Stimulated activated CD4-positive, alpha-beta T cell treated with anti-CD3 and anti-CD28 coated beads, Interleukin-4, amount 100 ng/mL, for 1 hour (primary cell): ENCODE results near the gene TCP11L2.
"Not testable (repeated sequence)": the region's sequence is repeated elsewhere in the genome, so short reads cannot be mapped to it uniquely, and the experiment has no call there.

Experiments
- DNase-seq: peaks from one replicate; pipeline ENCODE4 v3.0.0-alpha.2; 2020

The TCP11L2 gene

DNA sequence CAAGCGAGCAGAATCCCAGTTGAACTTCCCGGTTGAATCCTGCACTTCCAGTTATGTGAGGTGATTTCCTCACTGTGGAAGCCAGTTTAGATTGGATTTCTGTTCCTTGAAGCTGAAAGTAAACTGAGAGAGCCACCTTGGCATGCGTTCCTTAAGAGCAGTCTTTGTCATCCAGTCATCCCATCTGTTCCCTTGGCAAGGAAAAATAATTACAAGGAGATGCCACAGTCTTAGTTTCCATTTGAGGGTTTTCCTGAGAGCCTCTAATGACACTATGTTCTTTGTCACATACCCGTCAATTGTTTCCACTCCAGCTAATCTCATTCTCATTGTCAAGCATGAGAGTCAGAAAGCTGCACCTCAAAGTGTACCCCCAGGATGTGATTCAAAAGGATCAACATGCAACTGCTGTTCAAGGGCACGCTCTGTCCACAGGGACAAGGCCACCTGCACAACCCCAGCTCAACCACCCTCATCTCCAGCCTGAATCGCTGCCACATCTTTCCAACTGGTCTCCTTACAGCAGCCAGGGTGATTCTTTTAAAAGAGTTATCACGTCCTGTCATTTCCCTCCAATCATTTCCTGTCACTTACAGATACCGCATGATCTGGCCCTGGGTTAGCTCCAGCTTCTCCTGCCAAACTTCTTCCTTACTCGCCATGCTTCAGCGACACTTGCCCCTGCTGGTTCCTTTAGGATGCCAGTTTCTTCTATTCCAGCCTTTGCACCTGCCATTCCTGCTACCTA, 18.0 kb upstream of the TCP11L2 start:
- no peak for DNase-seq

DNA sequence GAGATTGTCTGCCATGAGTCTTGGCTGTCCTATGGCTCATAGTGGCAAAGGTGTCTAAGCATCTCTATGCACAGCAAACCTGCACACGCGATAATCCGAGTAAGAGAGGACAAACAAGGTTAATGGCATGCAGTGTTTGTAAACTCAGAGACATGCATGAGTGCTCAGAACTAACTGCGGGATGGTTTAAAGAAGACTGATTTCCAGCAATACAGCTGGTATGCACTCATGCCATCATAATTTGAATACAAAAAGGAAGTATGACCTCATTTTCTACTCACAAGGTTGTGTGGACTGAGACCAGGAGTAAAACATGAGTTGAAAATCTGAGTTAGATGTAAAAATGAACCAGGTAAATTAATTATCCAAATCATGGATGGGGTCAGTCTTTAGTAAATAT, 16.6 kb upstream of the TCP11L2 start:
- no peak for DNase-seq

DNA sequence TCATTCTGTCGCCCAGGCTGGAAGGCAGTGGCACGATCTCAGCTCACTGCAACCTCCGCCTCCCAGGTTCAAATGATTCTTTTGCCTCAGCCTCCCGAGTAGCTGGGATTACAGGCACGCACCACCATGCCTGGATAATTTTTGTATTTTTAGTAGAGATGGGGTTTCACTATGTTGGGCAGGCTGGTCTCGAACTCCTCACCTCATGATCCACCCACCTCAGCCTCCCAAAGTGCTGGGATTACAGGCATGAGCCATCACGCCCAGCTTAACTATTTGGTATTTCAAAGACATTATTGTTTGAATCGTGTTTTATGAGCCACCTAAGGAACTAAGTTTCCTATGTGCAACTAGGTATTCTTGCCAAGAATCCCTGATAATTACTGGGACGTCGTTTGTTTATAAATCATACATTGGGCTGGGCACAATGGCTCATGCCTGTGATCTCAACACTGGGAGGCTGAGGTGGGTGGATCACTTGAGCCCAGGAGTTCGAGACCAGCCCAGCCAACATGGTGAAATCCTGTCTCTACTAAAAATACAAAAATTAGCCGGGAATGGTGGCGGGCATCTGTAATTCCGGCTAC, 15.9 kb upstream of the TCP11L2 start:
- not testable (repeated sequence) for DNase-seq

GRCh38 chr12:106287364-106287763, 15.2 kb upstream of the TCP11L2 start:
- no peak for DNase-seq

DNA sequence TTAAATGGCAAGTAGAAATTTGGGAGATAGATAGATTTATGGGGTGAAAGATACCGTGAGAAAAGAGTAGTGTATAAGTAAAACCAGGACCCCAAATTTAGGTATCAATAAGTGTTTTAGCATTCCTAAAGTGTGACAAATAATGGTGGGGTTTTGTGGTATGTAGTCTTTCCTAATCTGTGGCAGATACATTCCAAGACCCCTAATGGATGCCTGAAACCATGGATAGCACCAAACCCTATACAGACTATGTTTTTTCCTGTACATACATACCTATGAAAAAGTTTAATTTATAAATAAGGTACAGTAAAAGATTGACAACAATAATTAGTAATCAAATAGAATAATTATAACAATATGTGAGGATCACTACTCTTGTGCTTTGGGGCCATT, 14.4 kb upstream of the TCP11L2 start:
- no peak for DNase-seq

GRCh38 chr12:106288494-106289195, 13.9 kb upstream of the TCP11L2 start:
- peak; percentile 30 for DNase-seq

DNA sequence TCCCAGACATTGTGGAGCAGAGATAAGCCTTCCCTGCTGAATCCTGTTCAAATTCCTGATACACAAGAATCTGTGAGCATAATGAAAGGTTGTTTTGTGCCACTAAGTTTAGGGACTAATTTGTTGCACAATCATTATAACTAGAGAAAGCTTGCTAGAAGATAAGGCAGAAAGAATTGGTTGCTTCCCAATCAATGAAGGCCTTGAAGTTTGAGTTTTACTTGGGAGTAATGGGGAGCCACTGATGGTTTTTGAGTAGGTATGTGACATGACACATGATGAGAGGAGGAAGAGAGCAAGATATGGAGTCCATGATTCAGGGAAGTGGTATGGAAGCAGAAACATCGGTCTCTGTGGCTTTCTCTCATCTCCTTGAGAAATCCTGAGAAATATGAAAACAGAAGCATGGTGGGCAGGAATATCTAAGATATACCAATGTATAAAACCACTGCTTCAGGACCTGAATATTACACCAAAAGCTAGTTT, 13.3 kb upstream of the TCP11L2 start:
- no peak for DNase-seq

DNA sequence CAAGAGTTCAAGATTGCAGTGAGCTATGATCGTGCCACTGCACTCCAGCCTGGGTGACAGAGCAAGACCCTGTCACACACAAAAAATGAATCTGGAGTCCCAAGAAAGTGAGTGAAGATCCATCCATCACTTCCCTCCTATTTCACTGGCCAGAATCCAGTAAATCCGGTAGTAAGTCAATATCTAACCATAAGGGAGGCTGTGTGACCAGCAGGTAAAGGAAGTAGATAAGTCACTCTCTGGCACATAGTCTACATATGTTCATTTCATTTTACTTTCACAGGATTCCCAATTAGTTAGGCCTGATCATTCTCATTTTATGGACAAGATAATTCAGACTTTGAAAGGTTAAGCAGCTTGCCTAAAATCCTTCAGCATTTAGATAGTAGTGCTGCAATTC, 11.9 kb upstream of the TCP11L2 start:
- no peak for DNase-seq

- no peak for DNase-seq
These were observed 11.2 kb upstream of the TCP11L2 start for GRCh38 chr12:106291342-106291741.

GRCh38 chr12:106292339-106292738, 10.2 kb upstream of the TCP11L2 start:
- DNase-seq = no peak

DNA sequence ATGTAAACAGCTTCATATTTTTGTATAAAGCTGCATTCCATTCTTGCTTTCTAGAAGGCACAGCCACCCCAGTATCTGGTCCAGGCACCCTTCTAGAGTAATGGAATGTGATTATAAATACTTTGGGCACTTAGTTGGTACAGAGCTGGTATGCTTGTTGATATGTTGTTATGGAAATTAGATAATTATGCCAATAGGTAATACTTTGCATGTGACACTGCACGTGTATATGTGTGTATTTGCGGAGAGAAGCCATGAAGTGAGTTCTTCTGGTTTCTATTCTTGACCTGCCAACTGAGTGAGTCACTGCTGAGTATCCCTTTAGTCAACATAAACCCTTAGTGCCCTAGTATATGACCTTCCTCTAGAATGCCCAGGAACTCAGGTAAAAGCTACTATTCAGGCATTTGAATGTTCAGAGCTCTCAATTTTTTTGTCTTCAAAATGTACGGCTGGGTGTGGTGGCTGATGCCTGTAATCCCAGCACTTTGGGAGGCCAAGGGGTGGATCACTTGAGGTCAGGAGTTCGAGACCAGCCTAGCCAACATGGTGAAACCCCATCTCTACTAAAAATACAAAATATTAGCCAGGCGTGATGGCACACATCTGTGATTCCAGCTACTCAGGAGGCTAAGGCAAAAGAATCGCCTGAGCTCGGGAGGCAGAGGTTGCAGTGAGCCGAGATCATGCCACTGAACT, 6.2 kb upstream of the TCP11L2 start:
- no peak for DNase-seq

DNA sequence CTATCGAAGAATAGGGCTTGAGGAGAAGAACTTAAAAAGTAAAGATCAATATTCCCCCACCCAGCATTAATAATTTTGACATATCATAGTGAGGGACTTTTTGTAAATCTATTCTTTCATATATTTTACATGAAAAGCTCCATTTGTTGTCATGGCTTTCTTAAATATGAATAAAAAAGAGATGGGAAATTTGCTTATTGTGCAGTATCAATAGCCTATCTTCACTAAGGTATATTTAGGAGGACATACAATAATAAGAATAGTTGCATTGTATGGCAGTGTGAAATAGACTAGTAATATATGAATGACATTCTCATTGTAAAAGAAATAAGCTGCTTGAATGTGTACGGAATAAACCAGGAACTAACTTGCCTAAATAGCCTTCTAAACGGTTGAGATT, 5.5 kb upstream of the TCP11L2 start:
- no peak for DNase-seq

GRCh38 chr12:106297681-106298080, 4.9 kb upstream of the TCP11L2 start:
- DNase-seq = no peak

- DNase-seq = no peak
These were observed 3.2 kb upstream of the TCP11L2 start for GRCh38 chr12:106299202-106299774.

DNA sequence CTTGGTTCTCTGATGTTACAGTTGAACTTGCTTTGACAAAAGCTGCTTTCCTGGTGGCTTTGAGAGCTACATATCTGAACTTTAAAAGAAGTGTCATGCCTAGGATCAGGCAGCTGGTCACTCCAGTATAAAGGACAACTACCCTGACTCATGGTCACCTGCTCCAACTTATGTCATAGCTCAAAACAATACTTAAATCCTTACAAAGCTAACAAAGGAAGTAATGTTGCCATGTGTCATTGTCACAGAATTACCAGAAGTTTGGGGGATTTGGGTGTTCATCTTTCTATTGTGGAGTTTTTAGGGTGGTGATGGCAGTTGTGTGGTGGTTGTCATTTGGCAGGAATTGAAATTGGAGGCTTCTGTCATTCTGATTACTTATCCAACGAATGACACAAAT, 1.8 kb upstream of the TCP11L2 start:
- DNase-seq = no peak

DNA sequence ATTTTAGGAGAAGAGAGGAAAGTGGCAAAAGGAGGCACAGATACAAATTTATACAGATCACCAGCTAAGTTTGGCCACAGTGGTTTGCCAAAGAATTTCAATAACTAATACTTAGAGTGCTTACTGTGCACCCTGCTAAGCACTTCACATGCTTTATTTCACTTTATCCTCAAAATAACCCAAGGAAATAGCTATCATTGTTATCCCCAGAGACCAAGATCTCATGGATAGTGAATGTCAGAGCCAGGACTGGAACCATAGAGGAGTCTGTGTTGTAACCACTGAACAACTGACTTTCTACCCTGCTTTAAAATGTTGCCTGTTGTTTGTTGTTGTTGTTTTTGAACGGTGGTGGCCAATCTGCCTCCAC, 1.3 kb upstream of the TCP11L2 start:
- DNase-seq = no peak

DNA sequence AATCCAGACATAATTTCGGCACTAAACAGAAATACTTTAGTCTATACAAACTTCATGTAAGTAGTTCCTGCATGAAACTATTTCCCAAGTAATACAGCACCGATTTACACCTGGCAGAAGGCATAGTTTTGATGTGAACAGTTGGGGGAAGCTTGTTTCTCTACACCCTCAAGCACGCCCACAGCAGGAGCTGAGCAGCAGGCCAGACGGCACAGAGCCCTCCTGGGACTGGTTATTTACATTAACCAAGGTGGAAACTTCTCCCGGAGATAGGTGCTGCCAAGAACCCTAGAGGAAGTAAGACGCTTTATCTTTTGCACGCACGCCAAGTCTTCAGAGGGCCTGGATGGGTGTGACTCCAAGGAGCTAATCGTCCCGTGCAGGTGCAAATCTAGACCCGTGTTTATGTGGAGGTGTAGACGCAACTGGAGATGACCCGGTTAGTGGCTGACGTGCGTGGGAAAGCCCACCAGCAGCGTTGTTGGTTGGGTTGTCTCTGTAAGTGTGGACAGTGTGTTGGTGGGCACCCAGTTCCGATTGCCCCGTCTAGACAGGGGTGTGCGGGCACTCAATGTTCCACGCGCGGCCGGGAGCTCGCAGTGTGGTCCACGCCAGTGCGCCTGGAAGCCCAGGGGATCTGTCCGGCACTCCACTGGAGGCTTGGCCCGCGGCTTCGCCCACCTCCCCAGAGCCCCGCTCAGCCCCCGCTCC, 767 bp upstream of the TCP11L2 start:
- DNase-seq = peak; percentile 43

- peak; percentile 74 for DNase-seq
These were observed 778 bp downstream of the TCP11L2 start for GRCh38 chr12:106303202-106303820.

GRCh38 chr12:106304001-106304421, 1.5 kb downstream of the TCP11L2 start:
- peak; percentile 4 for DNase-seq

- no peak for DNase-seq
These were observed 2.3 kb downstream of the TCP11L2 start for GRCh38 chr12:106304797-106305196.

DNA sequence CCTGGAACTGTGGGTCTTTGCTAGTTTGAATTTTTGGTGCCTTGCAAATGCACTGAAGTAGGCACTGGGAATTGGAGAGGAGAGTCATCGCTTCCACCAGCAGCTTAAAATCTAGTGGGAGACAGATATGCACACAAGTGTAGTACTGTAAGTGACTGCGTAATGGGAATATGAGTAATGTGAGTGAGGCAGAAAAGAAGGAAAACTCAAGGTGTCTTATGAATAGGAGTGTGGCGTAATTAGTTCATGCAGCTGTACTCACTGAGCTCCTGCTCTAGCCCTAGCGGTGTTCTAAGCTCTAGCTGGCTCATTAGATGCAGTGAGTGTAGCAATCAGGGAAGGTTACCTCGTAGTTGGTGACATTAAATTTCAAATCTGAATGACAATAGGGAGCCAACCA, 2.8 kb downstream of the TCP11L2 start:
- DNase-seq = no peak

DNA sequence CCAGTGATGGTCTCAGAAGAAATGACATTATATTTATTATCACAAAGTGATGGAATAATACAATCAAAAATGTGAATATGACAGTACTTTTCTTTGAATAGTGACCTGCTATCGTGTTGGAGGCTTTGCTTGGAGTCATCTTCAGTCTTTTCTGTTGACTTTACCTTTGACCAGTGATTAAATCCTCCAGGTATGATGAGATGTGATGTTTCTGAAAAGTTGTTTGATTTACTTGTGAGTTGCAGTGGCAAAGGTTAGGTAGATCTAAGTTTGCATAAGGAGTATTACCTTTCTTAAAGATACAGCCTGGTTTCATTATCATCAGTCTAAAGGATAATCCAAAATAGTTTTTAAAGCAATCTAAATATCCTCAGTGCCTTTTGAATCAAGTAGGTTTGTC, 4.6 kb downstream of the TCP11L2 start:
- DNase-seq = no peak
